ENCODE measurements around the gene MYO5B. TPM values are rescaled to one million over a fixed set of nuclear protein-coding genes. Genes with fewer than 3 reads are reported as not detected.
A peak's percentile ranks its signal among the peaks of the same experiment; 100 is the strongest.

The MYO5B gene
- total RNA-seq, 4 donors from 2014 or later: 32.0 to 63.3 (median 46.8) TPM

DNA sequence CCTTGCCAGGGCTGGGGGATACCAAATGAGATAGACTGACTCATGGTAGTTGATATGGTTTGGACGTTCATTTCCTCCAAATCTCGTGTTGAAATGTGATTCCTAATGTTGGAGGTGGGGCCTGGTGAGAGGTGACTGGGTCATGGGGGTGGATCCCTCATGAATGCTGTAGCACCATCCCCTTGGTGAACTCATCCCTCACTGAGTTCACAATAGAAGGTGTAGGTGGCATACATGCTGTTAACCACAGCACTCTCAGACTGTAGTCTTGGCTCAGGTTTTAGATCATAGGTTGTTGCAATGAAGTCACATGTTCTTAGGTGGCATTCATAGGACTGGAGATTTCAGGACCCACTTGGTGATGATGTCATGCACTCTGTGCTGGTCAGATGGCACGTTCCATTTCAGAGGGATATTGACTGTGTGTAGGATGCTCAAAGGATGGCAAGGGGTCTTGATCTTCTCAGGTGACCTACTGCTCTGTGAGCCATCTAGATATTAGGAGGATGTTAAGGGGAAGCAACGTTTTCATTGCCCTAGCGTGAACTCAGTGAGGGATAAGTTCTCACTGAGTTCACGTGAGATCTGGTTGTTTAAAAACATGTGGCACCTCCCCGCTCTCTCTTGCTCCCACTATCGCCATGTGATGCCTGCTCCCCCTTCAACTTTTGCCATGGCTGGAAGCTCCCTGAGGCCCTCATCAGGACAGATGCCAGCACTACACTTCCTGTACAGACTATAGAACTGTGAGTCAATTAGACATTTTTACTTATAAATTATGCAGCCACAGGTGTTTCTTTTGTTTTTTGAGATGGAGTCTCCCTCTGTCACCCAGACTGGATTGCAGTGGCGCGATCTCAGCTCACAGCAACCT is 307.8 kb downstream of the MYO5B start:
- TF ChIP-seq, protein P1, sequence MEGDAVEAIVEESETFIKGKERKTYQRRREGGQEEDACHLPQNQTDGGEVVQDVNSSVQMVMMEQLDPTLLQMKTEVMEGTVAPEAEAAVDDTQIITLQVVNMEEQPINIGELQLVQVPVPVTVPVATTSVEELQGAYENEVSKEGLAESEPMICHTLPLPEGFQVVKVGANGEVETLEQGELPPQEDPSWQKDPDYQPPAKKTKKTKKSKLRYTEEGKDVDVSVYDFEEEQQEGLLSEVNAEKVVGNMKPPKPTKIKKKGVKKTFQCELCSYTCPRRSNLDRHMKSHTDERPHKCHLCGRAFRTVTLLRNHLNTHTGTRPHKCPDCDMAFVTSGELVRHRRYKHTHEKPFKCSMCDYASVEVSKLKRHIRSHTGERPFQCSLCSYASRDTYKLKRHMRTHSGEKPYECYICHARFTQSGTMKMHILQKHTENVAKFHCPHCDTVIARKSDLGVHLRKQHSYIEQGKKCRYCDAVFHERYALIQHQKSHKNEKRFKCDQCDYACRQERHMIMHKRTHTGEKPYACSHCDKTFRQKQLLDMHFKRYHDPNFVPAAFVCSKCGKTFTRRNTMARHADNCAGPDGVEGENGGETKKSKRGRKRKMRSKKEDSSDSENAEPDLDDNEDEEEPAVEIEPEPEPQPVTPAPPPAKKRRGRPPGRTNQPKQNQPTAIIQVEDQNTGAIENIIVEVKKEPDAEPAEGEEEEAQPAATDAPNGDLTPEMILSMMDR (IDR thresholded peaks at IDR 0.05): no peak
- TF ChIP-seq POLR2A (IDR thresholded peaks at IDR 0.05): no peak

DNA sequence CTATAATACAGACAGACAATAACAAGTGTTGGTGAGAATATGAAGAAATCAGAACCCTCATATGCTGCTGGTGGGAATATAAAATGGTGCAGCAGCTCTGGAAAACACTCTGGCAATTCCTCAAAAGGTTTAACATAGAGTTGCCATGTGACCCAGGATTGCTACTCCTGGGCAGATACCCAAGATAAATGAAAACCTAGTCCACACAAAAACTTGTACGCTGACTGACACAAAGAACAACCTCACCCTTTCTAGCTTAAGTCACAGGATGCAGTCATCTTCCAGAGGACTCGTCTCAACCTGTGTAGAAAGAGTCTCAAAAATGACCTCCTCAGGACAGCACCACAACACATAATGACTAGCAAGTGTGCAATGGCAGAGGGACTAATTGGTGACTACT is 310.0 kb downstream of the MYO5B start:
- intact Hi-C loops (cut with DNase I): no loop called here
- Histone ChIP-seq H3K36me3 (no peaks in the 10 kb centered on the region), H3K4me1 (peaks cover 0 to 11% (median 0%) of the 10 kb centered on the region in 3 donors), H3K9me3 (no peaks in the 10 kb centered on the region), H3K27me3 (no peaks in the 10 kb centered on the region), H3K4me3 (no peak overlapping the region), H3K27ac (peak overlapping the region in 1 of 4 donors; percentile 54)
- WGBS, 2 donors: 42 to 63% methylated on average over 2 of the region's 2 CpGs
- TF ChIP-seq POLR2A (IDR thresholded peaks at IDR 0.05): no peak
- TF ChIP-seq, protein P1 (IDR thresholded peaks at IDR 0.05): no peak
- no peak for DNase-seq

More for the DNA sequence above, 307.8 kb downstream of the MYO5B start:
- H3K9me3 ChIP-seq: no peaks in the 10 kb centered on the region
- DNase-seq: no peak
- H3K4me3 ChIP-seq: no peak overlapping the region
- H3K36me3 ChIP-seq: no peaks in the 10 kb centered on the region
- peaks cover 0 to 11% (median 0%) of the 10 kb centered on the region in 3 donors for H3K4me1 ChIP-seq
- intact Hi-C loops (cut with DNase I): no loop called here
- H3K27me3 ChIP-seq: no peaks in the 10 kb centered on the region
- 45 to 65% methylated on average over 9 to 10 of the region's 10 CpGs for WGBS, 2 donors
- H3K27ac ChIP-seq: no peak overlapping the region

DNA sequence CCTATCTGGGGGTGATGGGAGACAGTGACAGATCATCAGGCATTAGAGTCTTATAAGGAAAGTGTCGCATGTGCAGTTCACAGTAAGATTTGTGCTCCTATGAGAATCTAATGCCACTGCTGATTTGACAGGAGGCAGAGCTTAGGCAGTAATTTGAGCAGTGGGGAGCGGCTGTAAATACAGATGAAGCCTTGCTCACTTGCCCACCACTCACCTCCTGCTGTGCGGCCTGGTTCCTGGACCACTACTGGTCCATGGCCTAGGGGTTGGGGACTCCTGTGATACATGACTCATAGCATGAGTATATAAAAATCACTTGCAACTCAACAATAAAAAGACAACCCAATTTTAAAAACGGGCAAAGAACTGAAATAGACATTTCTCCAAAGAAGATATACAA is 310.5 kb downstream of the MYO5B start:
- WGBS, 2 donors: 84 to 87% methylated on average over 4 of the region's 4 CpGs

DNA sequence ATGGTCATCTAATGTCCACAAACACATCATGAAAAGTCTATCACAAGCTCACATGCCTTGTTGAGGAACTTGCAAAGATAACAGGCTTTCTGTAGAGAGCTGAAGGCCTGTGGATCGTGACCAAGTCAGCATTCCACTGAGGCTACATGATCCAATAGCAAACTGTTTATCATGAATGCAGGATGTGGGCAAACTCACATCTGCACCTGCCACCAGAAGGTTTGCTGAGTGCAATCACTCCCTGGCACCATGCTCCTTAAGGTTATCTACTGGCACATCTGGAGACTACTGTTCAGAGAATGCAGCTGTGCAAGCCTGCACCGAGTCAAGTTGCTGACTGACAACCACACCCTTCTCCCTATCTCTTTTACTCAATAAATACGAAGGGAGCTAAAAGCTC is 314.3 kb downstream of the MYO5B start:
- no peak for DNase-seq
- H3K4me1 ChIP-seq: peaks cover 0 to 10% (median 0%) of the 10 kb centered on the region in 3 donors
- intact Hi-C loops (cut with DNase I): no loop called here
- no peaks in the 10 kb centered on the region for H3K27me3 ChIP-seq
- H3K4me3 ChIP-seq: no peak overlapping the region
- TF ChIP-seq, protein P1 (IDR thresholded peaks at IDR 0.05): no peak
- TF ChIP-seq POLR2A (IDR thresholded peaks at IDR 0.05): no peak
- peaks cover 0 to under 1% (median 0%) of the 10 kb centered on the region in 3 donors for H3K36me3 ChIP-seq
- WGBS, 2 donors: 65 to 76% methylated on average over 3 of the region's 3 CpGs
- no peaks in the 10 kb centered on the region for H3K9me3 ChIP-seq
- H3K27ac ChIP-seq: no peak overlapping the region

More for the DNA sequence above, 310.5 kb downstream of the MYO5B start:
- no peak overlapping the region for H3K4me3 ChIP-seq
- no peak overlapping the region for H3K27ac ChIP-seq
- H3K4me1 ChIP-seq: peaks cover 0 to 11% (median 0%) of the 10 kb centered on the region in 3 donors
- no peak for DNase-seq
- intact Hi-C loops (cut with DNase I): no loop called here
- H3K36me3 ChIP-seq: no peaks in the 10 kb centered on the region
- H3K27me3 ChIP-seq: no peaks in the 10 kb centered on the region
- H3K9me3 ChIP-seq: no peaks in the 10 kb centered on the region
- TF ChIP-seq POLR2A (IDR thresholded peaks at IDR 0.05): no peak
- TF ChIP-seq, protein P1 (IDR thresholded peaks at IDR 0.05): no peak

DNA sequence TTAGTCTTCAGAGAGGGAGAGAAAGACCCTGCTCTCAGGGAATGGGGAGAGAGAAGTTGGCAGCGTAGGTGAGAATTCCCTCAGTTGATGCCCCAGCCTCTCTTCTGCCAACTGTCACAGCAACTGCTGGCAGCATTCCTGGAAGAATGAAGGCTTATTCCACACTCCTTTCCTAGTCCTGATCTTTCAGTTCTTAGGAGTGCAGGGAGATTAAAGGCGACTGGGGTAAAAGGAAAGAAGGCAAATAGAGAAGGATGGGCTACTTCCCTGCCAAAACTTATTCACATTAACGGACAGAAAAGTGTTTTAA is 315.7 kb downstream of the MYO5B start:
- 61% methylated on average over 2 to 3 of the region's 3 CpGs for WGBS, 2 donors

More for the DNA sequence above, 315.7 kb downstream of the MYO5B start:
- Histone ChIP-seq H3K27me3 (no peaks in the 10 kb centered on the region), H3K9me3 (no peaks in the 10 kb centered on the region), H3K4me1 (peaks cover 0 to 5% (median 0%) of the 10 kb centered on the region in 3 donors), H3K27ac (no peak overlapping the region), H3K4me3 (no peak overlapping the region), H3K36me3 (peaks cover 0 to 6% (median 0%) of the 10 kb centered on the region in 3 donors)
- intact Hi-C loops (cut with DNase I): no loop called here
- DNase-seq: no peak
- no peak for TF ChIP-seq POLR2A (IDR thresholded peaks at IDR 0.05)
- TF ChIP-seq, protein P1 (IDR thresholded peaks at IDR 0.05): no peak

Measured in esophagus squamous epithelium (tissue), 5 donors.